ENCODE measurements around the gene NAV1.

Gene NAV1

DNA sequence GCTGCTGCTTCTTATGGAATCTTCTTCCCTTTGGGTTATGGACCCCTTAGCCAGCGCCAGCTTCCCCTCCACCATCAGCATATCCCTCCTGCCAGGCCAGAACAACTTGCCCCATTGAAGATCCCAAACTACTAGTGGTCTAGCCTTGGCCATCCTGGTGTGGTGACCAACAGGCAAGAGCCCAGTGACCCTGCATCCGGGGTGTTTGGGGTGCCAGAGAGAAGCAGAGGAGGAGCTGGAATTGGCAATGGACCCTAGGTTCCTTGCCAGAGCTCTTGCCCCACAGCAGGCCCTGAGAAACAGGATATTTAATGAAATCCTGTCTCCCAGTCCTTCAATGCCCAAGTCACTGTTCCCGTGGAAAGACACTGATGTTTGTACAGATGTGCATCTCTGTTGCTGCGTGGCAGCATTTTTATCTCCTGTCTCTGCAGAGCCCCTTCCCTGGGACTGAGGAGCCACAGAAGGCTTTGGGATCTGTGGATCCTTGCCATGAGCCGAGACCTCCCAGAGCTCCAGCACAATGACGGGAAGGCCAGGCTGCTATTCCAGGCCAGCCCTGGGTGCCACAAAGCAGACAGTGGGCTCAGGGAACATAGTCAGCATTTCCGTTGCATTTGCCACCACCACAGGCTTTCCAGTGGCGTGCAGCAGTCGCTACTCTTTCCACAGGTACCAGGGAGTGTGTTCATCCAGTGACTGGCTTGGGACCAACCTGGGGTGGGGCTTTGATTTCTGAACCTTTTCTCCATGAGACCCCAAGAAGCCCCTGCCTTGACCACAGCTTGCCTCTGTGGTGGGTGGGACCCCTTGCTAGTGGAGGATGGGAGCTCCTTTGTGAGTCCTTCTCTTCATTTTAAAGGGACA, 21.6 kb downstream of the NAV1 start:
- Histone ChIP-seq H3K4me3 (ENCODE audit: low read depth in 1 of 2, low read length in 1 of 2) (no peak overlapping the region), H3K36me3 (no peaks in the 10 kb centered on the region), H3K27ac (no peak overlapping the region), H3K9me3 (no peaks in the 10 kb centered on the region), H3K4me1 (ENCODE audit: control insufficient read depth in 1 of 2, insufficient read depth in 1 of 2, low read depth in 1 of 2, low read length in 1 of 2) (peaks cover 0 to 5% of the 10 kb centered on the region in 2 experiments), H3K27me3 (no peaks in the 10 kb centered on the region)
- TF ChIP-seq, protein P1, sequence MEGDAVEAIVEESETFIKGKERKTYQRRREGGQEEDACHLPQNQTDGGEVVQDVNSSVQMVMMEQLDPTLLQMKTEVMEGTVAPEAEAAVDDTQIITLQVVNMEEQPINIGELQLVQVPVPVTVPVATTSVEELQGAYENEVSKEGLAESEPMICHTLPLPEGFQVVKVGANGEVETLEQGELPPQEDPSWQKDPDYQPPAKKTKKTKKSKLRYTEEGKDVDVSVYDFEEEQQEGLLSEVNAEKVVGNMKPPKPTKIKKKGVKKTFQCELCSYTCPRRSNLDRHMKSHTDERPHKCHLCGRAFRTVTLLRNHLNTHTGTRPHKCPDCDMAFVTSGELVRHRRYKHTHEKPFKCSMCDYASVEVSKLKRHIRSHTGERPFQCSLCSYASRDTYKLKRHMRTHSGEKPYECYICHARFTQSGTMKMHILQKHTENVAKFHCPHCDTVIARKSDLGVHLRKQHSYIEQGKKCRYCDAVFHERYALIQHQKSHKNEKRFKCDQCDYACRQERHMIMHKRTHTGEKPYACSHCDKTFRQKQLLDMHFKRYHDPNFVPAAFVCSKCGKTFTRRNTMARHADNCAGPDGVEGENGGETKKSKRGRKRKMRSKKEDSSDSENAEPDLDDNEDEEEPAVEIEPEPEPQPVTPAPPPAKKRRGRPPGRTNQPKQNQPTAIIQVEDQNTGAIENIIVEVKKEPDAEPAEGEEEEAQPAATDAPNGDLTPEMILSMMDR (IDR thresholded peaks at IDR 0.05): no peak

DNA sequence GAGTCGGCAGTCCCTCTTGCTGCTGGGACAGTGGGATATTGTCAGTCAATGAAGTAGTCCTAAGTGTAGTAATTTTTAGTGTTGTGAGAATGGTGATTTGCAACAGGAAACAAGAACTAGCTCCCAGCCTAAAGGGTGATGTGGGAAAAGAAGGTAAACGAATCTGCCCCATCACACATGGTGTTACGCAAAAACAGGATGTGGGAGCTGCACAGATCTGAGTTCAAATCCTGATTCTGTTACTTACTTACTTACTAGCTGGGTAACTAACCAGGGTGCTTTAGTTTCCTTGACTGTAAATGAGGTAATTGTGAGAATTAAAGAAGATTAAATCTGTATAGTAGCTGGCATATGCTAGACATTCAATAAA, 22.3 kb downstream of the NAV1 start:
- Histone ChIP-seq H3K9me3 (no peaks in the 10 kb centered on the region), H3K27ac (no peak overlapping the region), H3K4me1 (ENCODE audit: control insufficient read depth in 1 of 2, insufficient read depth in 1 of 2, low read depth in 1 of 2, low read length in 1 of 2) (peaks cover 0 to 5% of the 10 kb centered on the region in 2 experiments), H3K36me3 (no peaks in the 10 kb centered on the region), H3K27me3 (no peaks in the 10 kb centered on the region), H3K4me3 (ENCODE audit: low read depth in 1 of 2, low read length in 1 of 2) (no peak overlapping the region)
- TF ChIP-seq, protein P1 (IDR thresholded peaks at IDR 0.05): no peak

DNA sequence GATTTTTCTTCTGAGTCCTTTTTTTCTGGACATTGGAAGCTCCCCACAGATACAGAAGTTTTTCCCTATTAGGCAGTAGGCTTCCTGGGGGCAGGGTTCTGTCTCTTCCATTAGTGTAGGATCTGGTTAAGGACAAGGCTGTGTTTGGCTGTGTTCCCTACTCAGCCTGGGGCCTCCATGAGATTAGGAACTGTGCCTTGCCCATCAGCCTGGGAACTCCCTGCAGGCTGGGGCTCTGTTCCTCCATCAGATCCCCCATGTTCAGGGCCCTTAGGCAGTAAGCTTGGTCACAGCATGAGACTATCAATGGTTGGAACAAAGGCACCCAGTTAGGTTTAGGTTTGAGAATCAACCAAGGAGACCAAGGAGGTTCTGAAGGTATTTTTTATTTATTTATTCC, 22.7 kb downstream of the NAV1 start:
- H3K27me3 ChIP-seq: no peaks in the 10 kb centered on the region
- no peak overlapping the region for H3K4me3 ChIP-seq (ENCODE audit: low read depth in 1 of 2, low read length in 1 of 2)
- no peak overlapping the region for H3K27ac ChIP-seq
- TF ChIP-seq, protein P1 (IDR thresholded peaks at IDR 0.05): no peak
- no peaks in the 10 kb centered on the region for H3K9me3 ChIP-seq
- H3K36me3 ChIP-seq: no peaks in the 10 kb centered on the region
- peaks cover 0 to 5% of the 10 kb centered on the region in 2 experiments for H3K4me1 ChIP-seq (ENCODE audit: control insufficient read depth in 1 of 2, insufficient read depth in 1 of 2, low read depth in 1 of 2, low read length in 1 of 2)

DNA sequence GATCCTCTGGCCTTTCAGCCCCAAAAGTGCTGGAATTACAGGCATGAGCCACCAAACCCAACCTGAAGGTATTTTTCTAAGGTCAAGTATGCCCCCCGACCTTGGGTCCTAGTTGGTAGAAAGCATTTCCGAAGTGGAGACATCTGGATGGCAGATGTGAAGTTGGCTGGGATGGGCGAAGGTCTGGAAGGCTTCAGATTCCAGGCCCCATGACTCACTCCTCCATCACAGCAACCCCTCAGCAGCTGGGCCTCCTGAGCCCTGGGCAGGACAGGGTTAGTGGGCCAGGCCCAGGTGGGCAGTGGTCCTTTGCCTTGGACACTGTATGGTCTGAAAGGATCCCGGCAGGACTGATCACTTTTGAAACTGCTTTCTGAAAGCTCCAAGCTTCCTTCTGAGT, 23.3 kb downstream of the NAV1 start:
- TF ChIP-seq, protein P1 (IDR thresholded peaks at IDR 0.05): no peak
- Histone ChIP-seq H3K27me3 (no peaks in the 10 kb centered on the region), H3K9me3 (no peaks in the 10 kb centered on the region), H3K4me1 (ENCODE audit: control insufficient read depth in 1 of 2, insufficient read depth in 1 of 2, low read depth in 1 of 2, low read length in 1 of 2) (peaks cover 0 to 5% of the 10 kb centered on the region in 2 experiments), H3K36me3 (no peaks in the 10 kb centered on the region), H3K27ac (no peak overlapping the region), H3K4me3 (ENCODE audit: low read depth in 1 of 2, low read length in 1 of 2) (no peak overlapping the region)

DNA sequence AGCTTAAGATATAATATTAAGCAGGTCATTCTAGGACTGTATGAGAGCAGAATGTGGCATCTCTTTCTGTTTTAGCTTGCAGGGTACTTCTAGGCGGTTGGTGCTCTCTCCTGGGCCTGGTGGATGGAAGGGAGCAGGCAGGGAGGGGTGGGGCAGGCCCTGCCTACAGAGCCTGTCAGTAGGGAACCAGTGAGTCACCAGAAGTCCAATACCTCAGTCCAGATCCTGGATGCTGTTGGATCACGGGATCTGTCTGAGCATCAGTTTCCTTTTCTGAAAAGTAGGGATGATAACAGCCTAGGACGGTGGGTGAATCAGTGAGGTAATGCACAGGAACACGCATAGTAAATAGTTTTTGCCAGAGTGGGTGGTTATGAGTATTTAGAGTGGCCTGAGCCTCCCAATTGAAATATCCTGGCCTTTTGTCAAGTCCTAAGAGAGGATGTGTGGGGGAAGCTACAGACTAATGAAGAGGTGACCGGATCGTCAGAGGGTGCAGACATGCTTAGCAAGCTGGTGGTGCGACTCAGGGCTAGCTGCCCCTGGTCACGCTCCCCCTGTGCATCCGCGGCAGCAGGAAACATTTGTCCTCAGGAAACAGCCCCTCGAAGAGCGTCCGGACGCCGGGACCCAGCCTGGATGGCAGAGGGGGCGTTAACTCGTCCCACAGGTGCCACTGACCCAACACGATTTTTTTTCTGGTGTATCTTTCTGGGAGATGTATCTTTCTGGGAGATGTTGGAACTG, 23.9 kb downstream of the NAV1 start:
- Histone ChIP-seq H3K4me1 (ENCODE audit: control insufficient read depth in 1 of 2, insufficient read depth in 1 of 2, low read depth in 1 of 2, low read length in 1 of 2) (peaks cover 0 to 5% of the 10 kb centered on the region in 2 experiments), H3K27me3 (no peaks in the 10 kb centered on the region), H3K9me3 (no peaks in the 10 kb centered on the region), H3K27ac (no peak overlapping the region), H3K36me3 (no peaks in the 10 kb centered on the region), H3K4me3 (ENCODE audit: low read depth in 1 of 2, low read length in 1 of 2) (no peak overlapping the region)
- TF ChIP-seq, protein P1 (IDR thresholded peaks at IDR 0.05): no peak
